NOMO-1 treated with dmso at 0.1 percent for 144 hours (cell line): ENCODE results near the gene CD151.

Source experiments
- DNase-seq: peaks from one replicate; lab custom pipeline; 2025; ENCODE audit not compliant: unreplicated experiment; lab: John Stamatoyannopoulos, UW

The CD151 gene

GRCh38 chr11:796565-797295, 36.0 kb upstream of the CD151 start:
- no peak for DNase-seq

- peak; percentile 58 for DNase-seq
These were observed 35.3 kb upstream of the CD151 start for GRCh38 chr11:797296-798092.

- DNase-seq: peak; percentile 67
These were observed 34.5 kb upstream of the CD151 start, which contains the start of gene SLC25A22 for GRCh38 chr11:798093-798713. Gene SLC25A22, minus strand, starts transcription at chr11:798281. Its CDS starts 3,275 bp downstream, at chr11:795006.

- DNase-seq: no peak
These were observed 33.0 kb upstream of the CD151 start for GRCh38 chr11:799641-800316.

GRCh38 chr11:800473-800872, 32.3 kb upstream of the CD151 start:
- no peak for DNase-seq

- DNase-seq: no peak
These were observed 31.5 kb upstream of the CD151 start for GRCh38 chr11:801097-801780.

GRCh38 chr11:802018-802617, 30.6 kb upstream of the CD151 start:
- DNase-seq: no peak

- DNase-seq: no peak
These were observed 29.9 kb upstream of the CD151 start for GRCh38 chr11:802693-803466.

GRCh38 chr11:803467-803742, 29.3 kb upstream of the CD151 start:
- DNase-seq: no peak

- no peak for DNase-seq
These were observed 28.8 kb upstream of the CD151 start for GRCh38 chr11:803770-804598.

GRCh38 chr11:804599-804964, 28.2 kb upstream of the CD151 start:
- no peak for DNase-seq

- no peak for DNase-seq
These were observed 24.1 kb upstream of the CD151 start for GRCh38 chr11:808427-809286.

- DNase-seq: peak; percentile 89
These were observed 23.3 kb upstream of the CD151 start, which contains the start of gene RPLP2 for GRCh38 chr11:809287-810039. Gene RPLP2, plus strand, starts transcription at chr11:809967. Its CDS starts 268 bp downstream, at chr11:810235.

GRCh38 chr11:810040-810567, 22.6 kb upstream of the CD151 start:
- DNase-seq: no peak

GRCh38 chr11:811446-812245, 21.1 kb upstream of the CD151 start:
- DNase-seq: no peak

- no peak for DNase-seq
These were observed 20.4 kb upstream of the CD151 start for GRCh38 chr11:812390-812789.
